ENCODE data around the gene WRAP73. TPM values are rescaled to one million over a fixed set of nuclear protein-coding genes. Genes with fewer than 3 reads are reported as not detected.

WRAP73 gene
- total and polyA plus RNA-seq, 9 of the 15 experiments (the other 6 are each of a cell fraction or from before 2014, with no cell fraction given), result 4.3 to 51.8 (median 30.1) TPM

DNA sequence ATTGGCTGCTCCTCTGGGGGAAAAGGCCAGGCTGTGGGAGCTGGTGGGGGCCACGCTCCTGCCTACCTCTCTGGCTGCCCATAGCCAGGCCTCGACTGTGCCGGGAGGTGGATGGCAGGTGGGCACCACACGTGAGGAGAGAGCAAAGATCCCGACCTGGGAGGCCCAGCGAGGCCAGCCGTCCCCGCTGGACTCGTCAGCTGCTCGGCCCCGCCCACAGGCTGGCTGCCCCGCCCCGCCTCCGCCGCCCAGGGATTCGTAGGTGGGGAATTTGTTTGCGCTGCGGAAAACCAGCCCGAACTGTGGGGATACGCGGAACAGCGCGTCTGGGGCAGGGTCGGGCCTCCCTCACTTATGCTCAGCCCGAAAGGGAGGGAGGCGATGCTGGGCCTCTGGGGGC is 34.1 kb upstream of the WRAP73 start:
- ATAC-seq (peak; percentile 80), DNase-seq (ENCODE audit: extremely low read depth in 1 of 4, low spot score in 3 of 4) (peak; percentile 61 to 85 (median 79)), FAIRE-seq (no peak)
- H4K20me1 ChIP-seq (replicated peaks; ENCODE audit: control insufficient read depth, insufficient read depth, low read length), result peaks cover 56% of the 10 kb centered on the region
- H3K4me3 ChIP-seq, result no peak overlapping the region
- in situ Hi-C loops (cut with MboI) (no loop called here), intact Hi-C loops (cut with micrococcal nuclease) (no loop called here)
- ChIA-PET POLR2A (interaction anchor here (0.6 kb wide), 1 partner anchor 13 kb away, joined by 3 read pairs; no protein-coding TSS in a partner anchor), CTCF (ENCODE audit: low intra/inter-chr PET ratio) (no interaction called here)
- no TSS peak for BruUV-seq (replicated peaks)
- H3K9me3 ChIP-seq (replicated peaks; ENCODE audit: control insufficient read depth, insufficient read depth, low read depth, low read length), result no peaks in the 10 kb centered on the region
- no peak overlapping the region for H3K4me2 ChIP-seq (ENCODE audit: insufficient read depth, low read length)
- peaks cover 16 to 83% of the 10 kb centered on the region in 2 experiments for H3K27me3 ChIP-seq (ENCODE audit: control insufficient read depth in 2 of 2, insufficient read depth in 2 of 2, low read length in 2 of 2)
- no peak overlapping the region for H3K27ac ChIP-seq (ENCODE audit: extremely low read depth, low read depth, low read length)
- H3K9ac ChIP-seq (ENCODE audit: insufficient read depth in 1 of 2, low read depth in 2 of 2, low read length in 2 of 2), result peak overlapping the region in 1 of 2 experiments; percentile 78; a peak in 2 of 4 replicates
- no peaks in the 10 kb centered on the region for H3K9me1 ChIP-seq (ENCODE audit: control insufficient read depth, insufficient read depth, low read length)
- peaks cover 7 to 71% of the 10 kb centered on the region in 2 experiments; a peak in 3 of 5 replicates for H3K4me1 ChIP-seq (replicated peaks in 1 of 2; ENCODE audit: control insufficient read depth in 2 of 2, insufficient read depth in 2 of 2, low read length in 2 of 2)
- H2AFZ ChIP-seq (ENCODE audit: low read depth, low read length), result no peak overlapping the region
- TF ChIP-seq ZNF431 (CRISPR knock-in tag; IDR thresholded peaks at IDR 0.05), result no peak
- no peak for TF ChIP-seq PHTF2 (CRISPR knock-in tag; IDR thresholded peaks at IDR 0.05)
- no peak for TF ChIP-seq ZNF639 (CRISPR knock-in tag; conservative IDR thresholded peaks at IDR 0.05 in 1 of 2, IDR thresholded peaks at IDR 0.05 in 1 of 2)
- TF ChIP-seq, protein P1, sequence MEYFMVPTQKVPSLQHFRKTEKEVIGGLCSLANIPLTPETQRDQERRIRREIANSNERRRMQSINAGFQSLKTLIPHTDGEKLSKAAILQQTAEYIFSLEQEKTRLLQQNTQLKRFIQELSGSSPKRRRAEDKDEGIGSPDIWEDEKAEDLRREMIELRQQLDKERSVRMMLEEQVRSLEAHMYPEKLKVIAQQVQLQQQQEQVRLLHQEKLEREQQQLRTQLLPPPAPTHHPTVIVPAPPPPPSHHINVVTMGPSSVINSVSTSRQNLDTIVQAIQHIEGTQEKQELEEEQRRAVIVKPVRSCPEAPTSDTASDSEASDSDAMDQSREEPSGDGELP (CRISPR knock-in tag; IDR thresholded peaks at IDR 0.05; ENCODE audit: borderline replicate concordance), result peak; percentile 76
- no peaks in the 10 kb centered on the region for H3K79me2 ChIP-seq (ENCODE audit: control insufficient read depth, insufficient read depth, low read length)
- H3K36me3 ChIP-seq (ENCODE audit: control insufficient read depth, insufficient read depth, low read length), result no peaks in the 10 kb centered on the region
- 3% methylated on average over 24 of the region's 26 CpGs for WGBS (ENCODE audit: insufficient coverage, low coverage, missing lambda C conversion rate)
